Lung (tissue), 12 donors: ENCODE data around the gene PTH2R. TPM values are rescaled to one million over a fixed set of nuclear protein-coding genes. Genes with fewer than 3 reads are reported as not detected.
A peak's percentile ranks its signal among the peaks of the same experiment; 100 is the strongest.
"Not testable (repeated sequence)": the region's sequence is repeated elsewhere in the genome, so short reads cannot be mapped to it uniquely, and the experiment has no call there.

Source experiments
- ATAC-seq: fragments of 200-7000 bp; cut with Tn5 transposase; one replicate; pipeline ENCODE4 v1.9.1; 2020; ENCODE audit warnings: moderate number of reproducible peaks; ENCODE audit not compliant: insufficient read depth, low FRiP score
- DNase-seq, 3 donors: peaks; one replicate each; pipeline ENCODE4 v3.0.0-alpha.2; 2013 to 2017
- H3K27ac ChIP-seq, 2 donors: one replicate each; pipeline ENCODE4 v1.5.1; 2013; ENCODE audit warnings: mild to moderate bottlenecking in 2 of 2, moderate library complexity in 2 of 2, control low read depth in 1 of 2, inconsistent platforms in 1 of 2, low read depth in 1 of 2, low read length in 1 of 2
- H3K27me3 ChIP-seq, 3 donors: one replicate each; pipeline ENCODE4 v1.5.1; 2013; ENCODE audit warnings: low read length in 2 of 3; ENCODE audit not compliant: control insufficient read depth in 3 of 3, insufficient read depth in 3 of 3
- H3K36me3 ChIP-seq, 4 donors: one replicate each; pipeline ENCODE4 v1.5.1; 2013; ENCODE audit warnings: low read length in 4 of 4, mild to moderate bottlenecking in 1 of 4, moderate library complexity in 1 of 4; ENCODE audit not compliant: control insufficient read depth in 4 of 4, insufficient read depth in 4 of 4
- H3K4me1 ChIP-seq, 5 donors: one replicate each; pipeline ENCODE4 v1.5.1; 2013; ENCODE audit warnings: low read length in 5 of 5, mild to moderate bottlenecking in 2 of 5, moderate library complexity in 1 of 5; ENCODE audit not compliant: control insufficient read depth in 5 of 5, insufficient read depth in 5 of 5
- H3K4me3 ChIP-seq: one replicate; pipeline ENCODE4 v1.5.1; 2013; ENCODE audit warnings: mild to moderate bottlenecking, control low read depth, moderate library complexity
- H3K9ac ChIP-seq, 2 donors: one replicate each; pipeline ENCODE4 v1.5.1; 2013; ENCODE audit warnings: low read length in 2 of 2, control low read depth in 1 of 2; ENCODE audit not compliant: insufficient read depth in 1 of 2
- H3K9me3 ChIP-seq, 4 donors: one replicate each; pipeline ENCODE4 v1.5.1; 2013; ENCODE audit warnings: low read length in 3 of 4, mild to moderate bottlenecking in 1 of 4, moderate library complexity in 1 of 4; ENCODE audit not compliant: control insufficient read depth in 4 of 4, insufficient read depth in 3 of 4
- CTCF ChIP-seq: IDR thresholded peaks from 2 replicates; pipeline ENCODE4 v1.5.1; 2012; ENCODE audit warnings: mild to moderate bottlenecking; ENCODE audit errors: control extremely low read depth, extremely low read depth
- WGBS, 2 donors: extraction: QIAGEN DNeasy Blood & Tissue Kit; methylation state at CpG; one replicate each; pipeline ENCODE4 v1.1.7; 2013; 5-methylcytosine and 5-hydroxymethylcytosine counted together
- polyA plus RNA-seq, 2 donors: library from polyadenylated mRNA; stranded (reverse); fragments of 200-250 nt; gene quantifications; one replicate each; pipeline ENCODE4 v1.2.1, GENCODE V29; 2013
- total RNA-seq, 2 donors: library from RNA; depleted of rRNA in 1 of 2; stranded (reverse); fragments of >200 nt in 1 of 2; gene quantifications; one replicate each; pipeline ENCODE4 v1.2.1, GENCODE V29; 2014 to 2021
- donor health status: control.
- donor health status: control.
- donor health status: Bipolar disorder and iron deficiency.
- donor health status: healthy.
- donor health status: DM: yes; HTN: yes; CAD: no.

The PTH2R gene
- total and polyA plus RNA-seq, 4 donors: 0.11 to 0.25 (median 0.13) TPM

GRCh38 chr2:208466920-208467298 lies 60.3 kb downstream of the PTH2R start:
- no peaks in the 10 kb centered on the region for H3K36me3 ChIP-seq
- ATAC-seq (no peak), DNase-seq (peak in 2 of 3 donors; percentile 9 to 27)
- H3K4me1 ChIP-seq: peaks cover 0 to 5% (median 0%) of the 10 kb centered on the region in 5 donors
- no peak overlapping the region for H3K27ac ChIP-seq
- peaks cover 0 to 1% (median 0%) of the 10 kb centered on the region in 4 donors for H3K9me3 ChIP-seq
- H3K27me3 ChIP-seq: no peaks in the 10 kb centered on the region
- no peak for TF ChIP-seq CTCF
- H3K4me3 ChIP-seq: no peak overlapping the region
- H3K9ac ChIP-seq: no peak overlapping the region
- 44 to 62% methylated on average over 1 of the region's 1 CpG for WGBS, 2 donors

- H3K27ac ChIP-seq: no peak overlapping the region
- peaks cover 0 to 5% (median 0%) of the 10 kb centered on the region in 5 donors for H3K4me1 ChIP-seq
- 81 to 86% methylated on average over 1 of the region's 1 CpG for WGBS, 2 donors
- ATAC-seq: no peak
- H3K27me3 ChIP-seq: no peaks in the 10 kb centered on the region
- no peak overlapping the region for H3K4me3 ChIP-seq
- no peak for DNase-seq
- H3K36me3 ChIP-seq: no peaks in the 10 kb centered on the region
- no peak overlapping the region for H3K9ac ChIP-seq
- H3K9me3 ChIP-seq: peaks cover 0 to 1% (median 0%) of the 10 kb centered on the region in 4 donors
- TF ChIP-seq CTCF: no peak
These were observed 61.0 kb downstream of the PTH2R start for GRCh38 chr2:208467564-208467963.

GRCh38 chr2:208477741-208478140 lies 71.1 kb downstream of the PTH2R start:
- no peak for DNase-seq
- Histone ChIP-seq H3K36me3 (no peaks in the 10 kb centered on the region), H3K27me3 (no peaks in the 10 kb centered on the region), H3K9me3 (peaks cover 0 to 1% (median 0%) of the 10 kb centered on the region in 4 donors), H3K4me1 (no peaks in the 10 kb centered on the region), H3K4me3 (no peak overlapping the region), H3K9ac (no peak overlapping the region), H3K27ac (no peak overlapping the region)
- no peak for ATAC-seq
- TF ChIP-seq CTCF: no peak

- Histone ChIP-seq H3K9ac (no peak overlapping the region), H3K27ac (no peak overlapping the region), H3K27me3 (no peaks in the 10 kb centered on the region), H3K4me3 (no peak overlapping the region), H3K36me3 (no peaks in the 10 kb centered on the region), H3K9me3 (peaks cover 0 to 2% (median 0%) of the 10 kb centered on the region in 4 donors), H3K4me1 (no peaks in the 10 kb centered on the region)
- WGBS, 2 donors: 80 to 85% methylated on average over 5 of the region's 5 CpGs
- no peak for DNase-seq
- TF ChIP-seq CTCF: no peak
- ATAC-seq: no peak
These were observed 72.8 kb downstream of the PTH2R start for GRCh38 chr2:208479342-208479741.

- 75 to 86% methylated on average over 5 of the region's 5 CpGs for WGBS, 2 donors
- not testable (repeated sequence) for H3K4me3 ChIP-seq, DNase-seq, H3K36me3 ChIP-seq, H3K27ac ChIP-seq, H3K9ac ChIP-seq, H3K27me3 ChIP-seq, H3K9me3 ChIP-seq, H3K4me1 ChIP-seq, ATAC-seq
These were observed 75.4 kb downstream of the PTH2R start for GRCh38 chr2:208481945-208482344.
